Fibroblast of skin of right biceps (primary cell): ENCODE measurements around the gene AFAP1L2.
"Not testable (repeated sequence)": the region's sequence is repeated elsewhere in the genome, so short reads cannot be mapped to it uniquely, and the experiment has no call there.

Experiments
- DNase-seq: peaks from one replicate; pipeline ENCODE4 v3.0.0-alpha.2; 2013

The AFAP1L2 gene

GRCh38 chr10:114334301-114334700 is 70.0 kb downstream of the AFAP1L2 start:
- DNase-seq, result peak; percentile 19

DNA sequence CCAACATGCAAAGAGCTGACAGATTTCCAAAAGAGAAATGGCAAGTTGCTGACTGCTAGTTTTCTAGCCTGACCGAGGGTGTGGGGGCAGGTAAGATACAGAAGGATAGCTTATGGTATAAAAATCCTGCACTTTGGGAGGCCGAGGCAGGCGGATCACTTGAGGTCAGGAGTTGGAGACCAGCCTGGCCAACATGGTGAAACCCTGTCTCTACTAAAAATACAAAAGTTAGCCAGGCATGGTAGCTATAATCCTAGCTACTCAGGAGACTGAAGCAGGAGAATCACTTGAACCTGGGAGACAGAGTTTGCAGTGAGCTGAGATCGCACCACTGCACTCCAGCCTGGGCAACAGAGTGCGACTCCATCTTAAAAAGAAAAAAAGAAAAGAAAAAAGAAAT is 70.9 kb downstream of the AFAP1L2 start:
- DNase-seq, result not testable (repeated sequence)

GRCh38 chr10:114332301-114333192 is 71.8 kb downstream of the AFAP1L2 start:
- DNase-seq, result peak; percentile 22

DNA sequence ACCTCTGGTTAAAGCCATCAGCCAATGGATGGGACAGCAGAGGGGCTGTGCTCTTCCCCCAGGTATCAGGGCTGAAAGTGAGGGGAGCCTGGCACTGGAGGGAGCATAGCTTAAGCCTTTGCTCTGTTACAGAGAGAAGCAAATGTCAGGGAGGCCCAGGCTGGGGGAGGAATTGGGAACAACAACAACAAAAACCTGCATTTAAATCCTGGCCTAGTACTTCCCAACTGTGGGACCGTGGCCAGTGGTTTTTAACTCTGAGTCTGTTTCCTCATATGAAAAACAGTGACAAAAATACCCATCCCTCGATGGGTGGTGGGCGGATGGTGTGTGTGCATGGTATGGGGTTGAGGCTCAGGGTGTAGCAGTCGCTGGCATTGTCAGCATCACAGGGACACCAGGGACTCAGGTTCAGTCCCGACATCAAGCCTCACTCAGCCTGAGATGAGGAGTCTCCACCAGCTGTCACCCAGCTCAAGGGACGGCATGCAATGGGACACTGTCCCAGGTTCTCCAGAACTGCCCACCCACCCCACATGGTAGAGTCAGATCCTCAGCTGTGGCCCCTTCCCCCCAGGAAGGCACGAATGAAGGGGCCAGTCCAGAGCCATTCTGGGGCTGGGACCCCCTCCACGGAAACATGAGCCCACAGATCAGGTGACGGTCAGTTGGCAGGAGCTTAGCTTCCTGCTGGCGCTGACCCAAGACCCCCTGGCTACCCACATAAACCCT is 74.5 kb downstream of the AFAP1L2 start:
- no peak for DNase-seq

GRCh38 chr10:114328874-114329273 is 75.4 kb downstream of the AFAP1L2 start:
- DNase-seq, result no peak

DNA sequence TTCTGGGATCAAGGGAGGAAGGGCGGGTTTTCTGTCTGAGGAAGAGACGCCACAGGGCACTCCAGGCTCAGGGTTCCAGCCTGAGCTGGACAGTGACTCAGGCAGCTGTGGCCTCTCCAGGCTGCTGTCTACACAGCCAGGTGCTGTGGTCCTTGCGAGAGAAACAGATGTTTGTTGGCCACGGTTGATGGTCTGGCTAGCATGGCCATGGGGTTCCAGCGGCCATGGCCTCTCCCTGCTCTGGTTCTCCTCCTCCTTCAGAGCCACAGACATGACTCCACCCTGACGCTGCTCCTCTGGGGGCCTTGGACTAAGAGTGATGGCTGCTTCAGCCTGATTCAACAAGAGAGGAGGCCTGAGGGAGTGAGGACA is 75.9 kb downstream of the AFAP1L2 start:
- DNase-seq, result no peak

DNA sequence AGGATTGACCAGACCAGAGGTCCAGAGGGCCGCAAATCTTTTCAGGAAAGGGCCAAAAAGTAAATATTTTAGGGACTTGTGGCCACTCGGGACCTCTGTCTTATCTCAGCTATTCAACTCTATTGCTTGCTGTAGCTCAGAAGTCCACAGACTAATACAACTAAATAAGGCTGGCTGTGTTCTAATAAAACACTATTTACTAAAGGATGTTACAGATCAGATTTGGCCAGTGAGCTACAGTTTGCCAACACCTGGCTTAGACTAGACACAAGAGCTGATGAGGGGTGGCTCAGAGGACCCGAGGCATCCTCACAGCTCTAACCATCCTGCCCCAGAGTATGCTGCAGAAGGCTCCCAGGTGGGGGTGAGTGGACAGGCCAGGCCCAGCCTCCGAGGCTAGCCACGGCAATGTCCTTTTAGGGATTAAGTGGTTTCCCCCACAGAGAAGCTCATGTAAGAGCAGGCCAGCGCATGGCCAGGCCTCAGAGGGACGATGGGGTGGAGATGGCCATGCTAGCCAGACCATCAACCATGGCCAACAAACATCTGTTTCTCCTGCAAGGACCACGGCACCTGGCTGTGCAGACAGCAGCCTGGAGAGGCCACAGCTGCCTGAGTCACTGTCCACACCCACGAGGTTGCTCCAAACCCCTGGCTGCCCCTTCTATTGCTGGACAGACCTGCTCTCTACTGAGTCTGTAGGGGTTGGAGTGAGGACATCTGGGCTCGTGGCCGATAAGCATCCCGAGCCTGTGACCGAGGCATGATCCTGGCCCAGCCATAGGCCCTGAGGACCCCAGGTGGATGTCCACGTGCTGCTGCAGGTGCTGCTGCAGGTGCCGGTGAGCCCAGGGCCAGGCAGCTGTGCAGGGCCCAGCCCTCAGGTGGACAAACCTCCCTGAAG is 76.5 kb downstream of the AFAP1L2 start:
- no peak for DNase-seq

- DNase-seq, result no peak
These were observed 77.5 kb downstream of the AFAP1L2 start for GRCh38 chr10:114326795-114327194.

DNA sequence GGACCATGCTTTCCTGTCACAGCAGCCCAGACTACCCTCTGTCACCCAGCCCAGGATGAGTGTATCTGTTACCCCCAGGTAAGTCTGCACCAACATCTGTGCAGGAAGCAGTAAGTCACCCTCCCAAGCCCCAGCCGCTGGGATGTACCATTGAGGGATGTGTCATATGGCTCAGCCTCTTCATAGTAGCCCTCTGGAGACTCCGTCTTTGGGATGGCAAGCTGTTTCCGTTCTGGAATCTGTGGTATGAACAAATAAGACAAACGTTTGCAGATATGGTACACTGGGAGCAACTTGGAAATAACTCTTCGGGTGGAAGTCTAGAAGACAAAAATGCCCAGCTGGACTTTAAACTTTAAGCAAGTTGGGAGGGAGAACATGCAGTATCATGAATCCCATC is 81.3 kb downstream of the AFAP1L2 start:
- no peak for DNase-seq

DNA sequence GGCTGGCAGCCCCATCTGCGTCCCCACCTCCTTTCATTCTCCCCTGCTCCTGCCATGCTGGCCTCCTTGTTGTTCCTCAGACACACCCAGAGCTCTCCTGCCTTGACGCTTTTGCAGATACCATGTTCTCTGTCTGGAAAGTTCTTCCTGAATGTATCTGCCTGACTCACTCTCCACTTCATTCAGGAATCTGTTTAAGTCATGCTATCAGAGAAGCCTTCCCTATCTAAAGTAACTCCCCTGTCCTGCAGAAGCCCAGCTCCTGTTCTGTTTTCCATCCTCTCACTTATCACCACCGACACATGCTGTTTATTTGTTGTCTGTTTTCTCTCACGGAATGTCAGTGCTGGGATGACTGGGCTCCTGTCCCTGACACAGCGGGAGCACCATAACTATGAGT is 82.0 kb downstream of the AFAP1L2 start:
- no peak for DNase-seq

DNA sequence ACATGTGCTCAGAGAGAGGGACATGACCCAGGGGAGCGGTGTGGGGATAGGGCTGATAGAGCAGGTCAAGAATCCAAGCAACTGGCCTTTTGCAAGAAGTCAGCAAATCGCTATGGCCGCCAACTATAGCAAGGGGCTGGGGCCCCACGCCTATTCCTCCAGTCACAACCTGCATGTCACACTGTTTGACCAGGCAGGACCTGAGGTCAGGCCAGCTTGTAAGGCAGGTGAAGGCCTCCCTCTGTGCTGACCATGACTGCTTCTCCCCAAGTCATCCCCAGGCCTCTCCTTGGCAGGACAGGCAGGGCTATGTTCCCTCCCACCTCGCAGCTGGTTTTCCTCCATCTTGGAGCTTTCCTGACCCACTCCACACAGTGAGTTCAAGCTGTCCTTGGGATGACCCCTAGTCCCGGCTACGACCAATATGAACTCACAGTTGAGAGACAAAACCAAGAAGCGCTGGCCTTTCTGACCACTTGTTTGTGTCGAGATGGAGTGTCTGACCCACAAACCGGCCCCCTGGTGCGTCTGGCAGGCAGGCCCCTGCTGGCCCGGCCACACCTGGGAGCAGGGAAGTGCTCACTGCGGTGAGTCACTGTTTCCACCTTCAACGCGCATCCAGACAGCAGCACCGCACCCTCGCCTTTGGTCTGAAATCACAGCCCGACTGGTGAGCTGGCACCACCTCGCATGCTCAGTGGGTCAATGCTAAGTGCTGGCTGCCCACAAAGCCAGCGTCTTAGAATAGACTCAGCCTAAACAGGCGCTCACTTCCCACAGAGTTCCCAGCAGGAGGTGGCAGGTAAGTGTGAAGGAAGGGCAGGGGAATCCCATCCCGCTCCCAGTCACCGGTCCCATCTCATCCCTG is 83.8 kb downstream of the AFAP1L2 start:
- DNase-seq, result no peak

DNA sequence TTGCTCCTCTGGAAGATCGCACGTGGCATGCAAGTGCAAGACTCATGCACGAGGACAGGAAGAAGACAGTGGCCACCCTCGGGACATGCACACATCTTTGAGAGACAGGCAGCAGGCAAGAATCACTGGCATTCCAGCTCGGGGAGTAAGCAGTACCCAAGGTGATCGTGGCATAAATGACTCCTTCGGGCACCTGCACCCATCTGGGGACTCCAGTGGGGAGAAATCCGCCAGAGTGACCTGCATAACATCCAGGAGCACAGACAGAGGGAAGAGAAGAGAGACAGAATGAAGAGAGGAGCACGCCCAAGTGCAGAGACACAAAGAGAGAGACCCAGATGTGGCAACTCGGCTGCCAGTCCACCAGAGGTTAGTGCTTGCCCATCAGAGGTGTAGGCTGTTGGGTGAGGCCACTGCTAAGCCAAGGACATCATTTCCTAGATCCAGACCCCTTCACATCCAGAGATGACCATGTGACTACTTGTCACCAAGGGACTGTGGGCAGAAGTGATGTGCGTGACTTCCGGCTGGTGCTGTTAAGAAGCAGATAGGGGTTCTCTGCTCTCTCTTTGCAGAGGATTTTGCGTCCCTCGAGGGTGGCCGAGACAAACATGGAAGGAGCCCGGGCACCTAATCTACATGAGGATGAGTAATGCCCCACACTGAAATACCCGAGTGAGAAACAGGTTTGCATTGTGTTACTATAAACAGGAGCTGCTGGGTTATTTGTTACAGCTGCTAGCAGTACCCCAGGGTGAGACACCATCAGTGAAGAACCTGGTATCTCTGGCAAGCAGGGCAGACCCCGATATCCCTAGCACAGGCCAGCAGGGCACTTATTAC is 84.7 kb downstream of the AFAP1L2 start:
- no peak for DNase-seq

GRCh38 chr10:114316744-114317143 is 87.6 kb downstream of the AFAP1L2 start:
- DNase-seq, result no peak

GRCh38 chr10:114315566-114316420 is 88.5 kb downstream of the AFAP1L2 start:
- no peak for DNase-seq

DNA sequence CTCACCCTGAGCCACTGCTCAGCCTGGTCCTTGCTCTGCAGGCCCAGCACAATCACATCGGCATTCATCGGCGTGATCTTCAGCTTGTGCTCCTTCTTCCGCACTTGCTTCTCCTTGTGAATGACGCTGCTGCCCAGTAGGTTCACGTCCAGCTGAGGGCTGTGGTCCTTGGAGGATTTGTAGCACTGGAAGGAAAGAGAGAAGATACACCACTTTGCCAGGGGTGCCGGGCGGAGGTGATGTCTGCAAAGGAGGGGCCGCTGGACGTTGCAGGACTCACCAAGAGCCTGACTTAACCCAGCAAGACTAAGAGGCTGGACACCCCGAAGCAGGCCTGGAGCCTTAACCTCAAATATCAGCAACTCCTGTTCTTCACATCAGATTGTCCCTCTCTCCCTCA is 90.4 kb downstream of the AFAP1L2 start:
- DNase-seq, result no peak

DNA sequence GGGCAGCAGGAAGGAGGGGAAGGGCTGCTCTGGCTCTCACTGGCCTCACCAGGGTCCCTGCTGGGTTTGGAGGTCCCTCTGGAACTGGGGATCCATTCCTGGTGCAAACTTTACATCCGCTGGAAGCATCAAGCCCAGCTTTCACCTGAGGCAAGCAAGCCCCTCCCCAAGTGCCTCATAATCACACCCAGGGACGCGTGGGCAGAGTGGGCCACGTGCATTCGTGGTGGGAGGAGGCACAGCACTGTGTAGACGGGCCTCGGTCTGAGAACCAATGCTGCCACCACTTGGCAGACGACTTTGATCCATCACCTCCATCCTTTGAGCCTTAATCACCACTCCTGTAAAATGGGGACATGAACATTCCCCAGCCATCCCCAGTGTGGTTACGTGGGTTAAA is 91.2 kb downstream of the AFAP1L2 start:
- no peak for DNase-seq

DNA sequence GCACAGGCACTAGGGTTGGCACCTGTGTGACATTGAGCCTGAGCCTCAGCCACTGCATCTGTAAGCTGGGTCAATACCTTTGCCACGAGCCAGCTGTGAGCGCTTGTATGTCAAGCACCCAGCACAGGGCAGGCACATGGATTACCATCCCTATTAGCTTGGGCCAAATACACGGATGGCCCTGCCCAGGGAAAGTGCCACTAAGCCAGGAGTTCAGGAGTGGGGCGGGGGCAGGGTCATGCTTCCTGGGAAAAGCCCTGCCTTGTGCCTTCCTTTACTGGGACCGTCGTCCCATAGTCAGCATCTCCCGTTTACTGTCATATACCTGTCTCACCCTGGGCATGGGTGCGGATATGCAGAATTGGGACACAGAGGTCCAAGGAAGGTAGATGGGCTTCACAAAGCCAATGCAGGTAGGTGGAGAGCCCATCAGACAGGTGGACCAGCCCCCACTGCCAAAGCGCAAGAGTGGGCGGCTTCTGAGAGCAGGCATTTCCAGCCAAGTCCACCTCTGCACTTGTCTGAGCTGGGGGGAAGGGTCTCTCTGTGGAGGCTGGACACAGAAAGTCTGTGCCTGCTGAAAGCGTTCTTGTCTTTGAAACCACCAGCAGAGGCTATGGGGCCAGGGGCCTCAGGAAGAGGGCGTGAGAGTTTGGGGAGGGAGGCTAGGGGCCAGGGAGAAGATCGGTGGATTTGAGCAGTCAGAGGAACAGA is 92.6 kb downstream of the AFAP1L2 start:
- DNase-seq, result no peak

DNA sequence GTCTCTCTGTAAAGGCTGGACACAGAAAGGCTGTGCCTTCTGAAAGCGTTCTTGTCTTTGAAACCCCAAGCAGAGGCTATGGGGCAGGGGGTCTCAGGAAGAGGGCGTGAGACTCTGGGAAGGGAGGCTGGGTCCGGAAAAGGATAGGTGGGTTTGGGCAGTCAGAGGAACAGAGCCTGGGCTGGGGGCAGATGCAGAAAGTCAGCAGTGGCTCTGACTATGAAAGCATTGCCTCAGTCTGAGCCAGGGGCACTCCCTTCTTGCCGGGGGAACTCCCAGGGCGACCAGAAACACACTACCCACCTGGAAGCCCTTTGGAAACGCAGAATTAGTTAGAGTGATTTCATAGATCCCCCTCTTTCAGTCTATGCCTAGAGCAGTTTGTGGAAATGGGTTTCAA is 93.3 kb downstream of the AFAP1L2 start:
- no peak for DNase-seq

- no peak for DNase-seq
These were observed 94.0 kb downstream of the AFAP1L2 start for GRCh38 chr10:114310346-114310745.

GRCh38 chr10:114309364-114309651 is 95.0 kb downstream of the AFAP1L2 start:
- no peak for DNase-seq
